ENCODE measurements around the gene KBTBD12.
"Not testable (repeated sequence)": the region's sequence is repeated elsewhere in the genome, so short reads cannot be mapped to it uniquely, and the experiment has no call there.

KBTBD12 gene, protein sequence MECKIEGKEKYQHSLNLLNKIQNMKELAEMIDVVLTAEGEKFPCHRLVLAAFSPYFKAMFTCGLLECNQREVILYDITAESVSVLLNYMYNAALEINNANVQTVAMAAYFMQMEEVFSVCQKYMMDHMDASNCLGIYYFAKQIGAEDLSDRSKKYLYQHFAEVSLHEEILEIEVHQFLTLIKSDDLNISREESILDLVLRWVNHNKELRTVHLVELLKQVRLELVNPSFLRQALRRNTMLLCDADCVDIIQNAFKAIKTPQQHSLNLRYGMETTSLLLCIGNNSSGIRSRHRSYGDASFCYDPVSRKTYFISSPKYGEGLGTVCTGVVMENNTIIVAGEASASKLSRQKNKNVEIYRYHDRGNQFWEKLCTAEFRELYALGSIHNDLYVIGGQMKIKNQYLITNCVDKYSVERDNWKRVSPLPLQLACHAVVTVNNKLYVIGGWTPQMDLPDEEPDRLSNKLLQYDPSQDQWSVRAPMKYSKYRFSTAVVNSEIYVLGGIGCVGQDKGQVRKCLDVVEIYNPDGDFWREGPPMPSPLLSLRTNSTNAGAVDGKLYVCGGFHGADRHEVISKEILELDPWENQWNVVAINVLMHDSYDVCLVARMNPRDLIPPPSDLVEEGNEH

DNA sequence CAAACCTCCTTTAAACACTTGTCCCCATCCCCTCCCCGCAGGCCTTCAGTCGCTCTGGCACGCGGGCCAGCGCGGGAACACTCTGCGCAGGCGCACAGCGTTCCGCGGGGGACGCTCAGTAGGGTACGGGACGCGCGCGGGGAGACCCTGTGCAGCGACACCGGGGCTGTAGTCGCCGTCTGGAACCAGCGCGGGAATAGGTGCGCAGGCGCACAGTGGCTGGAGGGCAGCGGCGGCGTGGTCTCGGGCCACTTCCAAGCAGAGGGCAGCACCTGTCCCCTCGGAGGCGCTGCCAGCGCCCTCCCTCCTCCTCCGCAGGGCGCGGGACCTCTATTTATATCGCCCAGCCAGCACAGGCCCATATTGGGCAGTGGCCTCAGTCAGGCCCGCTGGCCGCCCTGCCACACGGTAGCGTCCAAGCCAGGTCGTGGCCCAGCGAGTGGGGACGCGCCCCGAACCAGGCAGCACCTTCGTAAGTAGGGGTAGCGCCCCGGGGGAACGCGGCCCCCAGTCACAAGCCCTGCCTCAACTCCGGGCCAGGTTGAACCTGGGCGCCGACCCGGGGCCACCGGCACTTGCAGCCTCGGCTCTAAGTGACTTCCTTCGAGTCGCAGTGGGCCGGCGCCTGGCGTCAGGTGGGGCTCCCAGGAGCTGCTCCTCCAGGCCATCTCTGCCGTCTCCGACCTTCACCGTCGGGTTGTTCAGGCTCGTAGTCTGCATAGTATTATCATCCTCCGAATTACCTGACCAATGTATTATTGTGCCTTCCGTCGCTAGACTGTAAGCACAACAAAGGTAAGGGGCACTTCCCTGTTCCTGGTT lies at the start of gene KBTBD12:
Gene KBTBD12 (plus strand): TSS at position 118 of the 822 bp plus-strand sequence. CDS start 7,830 bp downstream, outside the sequence.
- no peak for DNase-seq (ENCODE audit: extremely low read depth in 1 of 2, low read depth in 1 of 2)

DNA sequence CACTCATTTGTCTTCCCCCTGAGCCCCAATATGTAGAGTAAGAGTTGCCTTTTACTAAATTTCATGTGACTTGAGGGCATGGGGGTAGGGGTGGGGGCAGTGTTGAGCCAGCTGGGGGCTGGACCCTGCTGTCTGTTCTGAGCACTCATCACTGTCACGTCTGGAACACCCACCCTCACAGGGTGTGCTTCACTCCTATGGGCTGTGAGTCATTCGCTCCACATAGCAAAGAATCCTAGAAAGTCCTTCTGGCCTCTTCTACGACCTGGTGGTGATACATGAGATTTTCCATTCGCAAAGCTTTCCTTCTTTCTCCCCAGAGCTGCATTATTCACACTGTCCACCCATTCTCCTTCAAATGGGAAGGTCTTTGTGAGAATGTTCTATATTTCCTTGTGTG lies 49.1 kb upstream of the KBTBD12 start:
- DNase-seq (ENCODE audit: extremely low read depth in 1 of 2, low read depth in 1 of 2), result no peak

- no peak for DNase-seq (ENCODE audit: extremely low read depth in 1 of 2, low read depth in 1 of 2)
Measured at GRCh38 chr3:127867412-127867811, 47.6 kb upstream of the KBTBD12 start.

DNA sequence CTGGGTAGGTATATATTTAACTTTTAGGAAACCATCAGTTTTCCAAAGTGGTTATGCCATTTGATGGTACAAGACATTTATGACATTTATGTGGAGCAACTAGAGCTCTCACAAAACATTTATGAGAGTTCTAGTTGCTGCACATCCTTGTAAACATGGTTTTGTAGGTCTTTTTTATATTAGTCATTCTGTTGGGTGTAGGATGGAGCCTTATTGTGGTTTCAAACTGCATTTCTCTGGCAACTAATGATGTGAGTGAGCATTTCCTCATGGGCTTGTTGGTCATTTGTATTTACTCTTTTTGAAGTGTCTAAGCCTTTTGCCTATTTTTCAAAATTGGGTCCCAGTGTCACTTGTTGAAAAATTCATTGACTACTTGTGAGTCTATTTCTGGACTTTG lies 47.0 kb upstream of the KBTBD12 start:
- no peak for DNase-seq (ENCODE audit: extremely low read depth in 1 of 2, low read depth in 1 of 2)

DNA sequence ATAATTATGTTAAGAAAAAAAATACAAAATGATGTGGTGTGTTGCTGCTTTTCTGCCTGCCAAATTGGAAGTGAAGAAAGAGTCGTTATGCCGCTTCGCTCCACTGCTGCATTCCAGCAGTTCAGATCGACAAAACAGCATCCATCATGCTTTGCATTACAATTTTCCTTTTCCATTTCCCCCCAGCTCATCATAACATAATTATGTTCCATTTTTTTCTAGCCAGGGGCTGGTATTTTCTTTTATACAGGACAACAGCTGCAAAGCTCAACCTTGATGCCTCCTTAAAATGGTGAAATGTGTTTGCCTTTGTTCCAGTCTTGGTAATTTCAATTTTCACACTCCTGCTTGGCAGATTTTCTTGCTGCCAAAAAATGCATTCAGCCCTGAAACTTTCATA lies 44.9 kb upstream of the KBTBD12 start:
- no peak for DNase-seq (ENCODE audit: extremely low read depth in 1 of 2, low read depth in 1 of 2)

- not testable (repeated sequence) for DNase-seq (ENCODE audit: extremely low read depth in 1 of 2, low read depth in 1 of 2)
Measured at GRCh38 chr3:127874097-127874496, 40.9 kb upstream of the KBTBD12 start.

DNA sequence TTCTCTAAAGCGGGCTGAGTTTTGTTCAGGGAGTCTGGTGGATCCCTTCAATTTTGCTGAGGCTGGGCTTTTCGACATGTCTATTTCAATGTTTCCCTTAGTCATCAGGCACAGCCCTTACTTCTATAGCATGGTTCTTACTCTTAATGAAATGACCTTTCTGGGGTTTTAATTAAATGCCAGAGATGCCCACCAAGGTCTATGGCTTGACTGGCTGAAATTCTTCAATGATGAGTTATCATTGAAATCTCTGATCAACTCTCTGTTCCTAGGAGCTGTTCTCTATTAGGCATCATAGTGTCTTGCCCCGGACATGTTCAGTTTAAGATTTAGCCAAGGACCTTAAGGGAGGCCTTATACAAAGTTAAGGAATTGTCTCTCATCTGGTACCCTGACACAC lies 33.4 kb upstream of the KBTBD12 start:
- no peak for DNase-seq (ENCODE audit: extremely low read depth in 1 of 2, low read depth in 1 of 2)

DNA sequence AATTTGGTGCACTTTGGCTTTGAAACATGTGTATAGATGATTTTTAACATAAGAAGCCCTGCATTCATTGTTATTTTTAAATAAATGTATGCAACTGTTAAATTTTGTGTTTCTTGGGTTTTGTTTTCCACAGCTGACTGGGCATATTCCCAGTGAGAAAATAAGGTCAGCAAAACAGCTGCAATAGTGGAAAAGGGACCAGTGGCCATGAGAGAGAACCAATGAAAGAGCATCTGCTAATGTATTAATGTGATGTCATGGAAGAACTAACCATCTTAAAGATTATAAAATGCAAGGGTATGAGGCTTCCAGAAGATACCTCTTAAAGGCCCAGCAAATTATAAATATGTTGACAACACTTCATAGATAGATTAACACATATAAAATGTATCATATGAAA lies 31.0 kb upstream of the KBTBD12 start:
- DNase-seq (ENCODE audit: extremely low read depth in 1 of 2, low read depth in 1 of 2), result no peak

DNA sequence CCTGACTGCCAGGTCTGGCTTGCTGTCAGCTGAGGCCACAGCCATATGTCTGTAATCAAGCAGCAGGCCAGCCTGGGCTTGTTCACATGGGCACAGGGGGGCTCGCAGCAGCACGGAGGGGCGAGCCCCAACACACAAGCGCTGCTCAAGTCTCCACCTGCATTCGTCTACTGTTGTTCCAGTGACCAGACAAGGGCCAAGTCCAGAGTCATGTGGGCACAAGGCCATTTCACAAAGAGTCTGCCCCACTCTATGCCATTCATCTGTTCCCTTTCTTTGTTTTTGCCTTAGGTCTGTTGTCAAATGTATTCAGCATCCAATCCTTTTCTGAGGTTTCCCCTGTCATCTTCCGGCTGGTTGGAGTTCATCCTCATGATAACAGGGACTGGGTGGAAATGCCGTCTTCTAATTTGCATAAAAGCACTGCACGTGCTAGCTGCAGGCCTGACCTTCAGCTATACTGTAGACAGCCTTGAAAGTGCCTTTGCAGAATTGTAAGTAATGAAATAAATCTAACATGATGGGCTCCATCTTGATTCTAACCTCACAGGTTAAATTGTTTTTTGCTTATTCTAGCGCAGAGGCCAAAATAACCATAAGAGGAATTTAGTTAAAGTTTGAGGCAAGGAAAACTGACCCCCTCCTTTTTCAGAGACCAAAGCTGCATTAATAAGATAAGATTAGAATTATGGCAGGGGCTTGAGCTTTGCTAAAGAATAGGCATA lies 28.6 kb upstream of the KBTBD12 start:
- DNase-seq (ENCODE audit: extremely low read depth in 1 of 2, low read depth in 1 of 2), result no peak

GRCh38 chr3:127886956-127887231 lies 28.1 kb upstream of the KBTBD12 start:
- no peak for DNase-seq (ENCODE audit: extremely low read depth in 1 of 2, low read depth in 1 of 2)

- no peak for DNase-seq (ENCODE audit: extremely low read depth in 1 of 2, low read depth in 1 of 2)
Measured at GRCh38 chr3:127887321-127887720, 27.7 kb upstream of the KBTBD12 start.

GRCh38 chr3:127888156-127888555 lies 26.9 kb upstream of the KBTBD12 start:
- DNase-seq (ENCODE audit: extremely low read depth in 1 of 2, low read depth in 1 of 2), result no peak

DNA sequence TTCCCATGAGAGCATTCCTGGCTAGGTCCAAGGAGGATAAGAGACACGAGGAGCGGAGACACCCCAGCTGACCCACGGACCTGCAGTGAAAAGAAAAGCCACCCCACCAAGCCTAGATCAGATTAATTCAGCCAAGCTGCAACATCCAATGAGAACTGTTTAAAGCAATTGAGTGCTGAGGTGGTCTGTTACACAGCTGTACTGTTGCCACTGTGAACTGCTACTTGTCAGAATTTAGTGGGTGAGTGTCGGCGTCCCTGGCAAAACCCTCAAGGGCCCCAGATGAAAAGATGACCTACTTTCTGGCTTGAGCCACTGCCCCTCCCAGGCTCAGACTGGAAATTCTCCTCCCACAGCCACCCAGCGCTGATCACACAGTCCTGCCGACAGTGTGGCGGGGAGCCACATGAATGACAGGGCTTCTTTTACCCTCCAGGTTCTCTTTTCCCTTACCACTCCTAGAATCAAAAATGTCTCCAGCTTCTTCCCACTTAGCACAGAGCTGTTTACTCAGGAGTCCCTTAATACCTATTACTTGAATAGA lies 26.4 kb upstream of the KBTBD12 start:
- DNase-seq (ENCODE audit: extremely low read depth in 1 of 2, low read depth in 1 of 2), result no peak

DNA sequence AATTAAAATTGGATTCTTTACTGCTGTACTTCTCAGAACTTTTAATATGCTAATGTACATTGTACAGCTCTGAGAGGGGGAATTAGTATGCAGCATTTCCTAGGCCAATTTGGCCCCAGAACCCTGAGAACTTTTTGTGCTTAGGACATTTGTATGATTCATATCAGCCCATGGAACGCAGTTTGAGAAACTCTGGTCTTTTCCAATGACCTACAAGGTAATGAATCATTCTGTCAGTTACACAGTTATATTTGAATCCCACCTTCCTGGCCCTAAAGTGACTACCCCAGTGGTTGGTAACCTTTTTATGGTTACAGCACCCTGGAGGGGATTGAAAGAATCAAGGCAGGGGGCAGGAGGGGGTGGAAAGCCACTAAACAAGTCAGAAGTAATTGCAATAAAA lies 25.6 kb upstream of the KBTBD12 start:
- DNase-seq (ENCODE audit: extremely low read depth in 1 of 2, low read depth in 1 of 2), result no peak

DNA sequence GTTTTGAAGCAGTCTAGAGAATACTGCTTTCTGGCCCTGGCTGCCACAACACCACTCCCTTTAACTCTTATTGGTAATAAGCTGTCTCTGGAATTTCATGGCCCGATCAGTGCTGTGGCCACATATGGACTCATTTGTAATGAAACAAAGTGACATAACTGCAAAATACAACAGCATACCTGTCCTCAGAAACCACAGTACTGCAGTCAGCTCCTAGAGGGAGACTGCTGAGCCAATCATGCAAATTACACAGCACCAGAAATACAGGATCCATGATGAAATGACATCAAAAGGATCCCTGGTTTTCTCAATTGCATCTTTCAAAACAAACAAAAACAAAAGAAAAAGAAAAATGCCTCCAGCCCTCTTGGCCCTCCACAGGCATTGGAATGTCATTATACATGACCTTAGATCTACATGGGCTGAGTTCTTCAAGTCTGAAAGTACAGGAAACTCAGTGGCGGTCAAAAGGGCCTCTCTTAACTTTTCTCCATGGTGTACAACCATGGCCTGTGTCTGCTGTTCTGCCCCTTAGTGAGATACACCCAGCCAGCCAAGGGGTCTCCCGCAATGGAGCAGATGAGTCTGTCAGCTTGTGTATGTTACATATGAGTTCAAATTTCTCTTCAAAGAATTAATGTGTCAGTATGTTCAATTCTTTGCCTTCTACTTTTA lies 24.9 kb upstream of the KBTBD12 start:
- DNase-seq (ENCODE audit: extremely low read depth in 1 of 2, low read depth in 1 of 2), result no peak

DNA sequence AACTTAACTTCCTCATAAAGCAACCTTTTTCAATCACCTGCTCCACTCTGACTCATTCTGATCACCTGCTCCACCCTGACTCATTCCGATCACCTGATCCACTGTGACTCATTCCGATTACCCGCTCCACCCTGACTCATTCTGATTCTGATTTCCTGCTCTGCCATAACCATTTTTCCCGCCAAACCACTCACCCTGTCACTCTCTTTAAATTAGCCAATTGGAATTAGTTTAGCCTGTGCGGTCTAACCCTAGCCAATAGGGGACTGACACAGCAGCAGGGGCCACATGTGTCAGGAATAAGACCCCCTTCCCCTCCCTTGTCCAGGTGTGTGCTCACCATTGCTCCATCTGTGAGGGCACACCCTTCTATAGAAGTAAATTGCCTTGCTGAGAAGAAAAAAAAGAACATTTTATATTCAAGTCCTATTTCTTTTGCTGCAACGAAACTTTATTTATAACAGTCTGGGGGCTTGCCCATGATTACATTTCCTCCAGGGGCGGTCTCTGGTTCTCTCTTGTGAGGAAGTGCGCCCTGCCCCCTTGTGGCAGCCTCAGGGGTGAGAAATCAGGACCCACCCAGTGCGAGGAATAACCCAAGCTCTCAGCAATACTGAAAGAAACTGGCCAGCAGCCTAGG lies 24.3 kb upstream of the KBTBD12 start:
- not testable (repeated sequence) for DNase-seq (ENCODE audit: extremely low read depth in 1 of 2, low read depth in 1 of 2)

GRCh38 chr3:127894481-127894880 lies 20.6 kb upstream of the KBTBD12 start:
- DNase-seq (ENCODE audit: extremely low read depth in 1 of 2, low read depth in 1 of 2), result no peak

- DNase-seq (ENCODE audit: extremely low read depth in 1 of 2, low read depth in 1 of 2), result no peak
Measured at GRCh38 chr3:127899200-127899599, 15.8 kb upstream of the KBTBD12 start.

- no peak for DNase-seq (ENCODE audit: extremely low read depth in 1 of 2, low read depth in 1 of 2)
Measured at GRCh38 chr3:127899766-127900165, 15.3 kb upstream of the KBTBD12 start.

DNA sequence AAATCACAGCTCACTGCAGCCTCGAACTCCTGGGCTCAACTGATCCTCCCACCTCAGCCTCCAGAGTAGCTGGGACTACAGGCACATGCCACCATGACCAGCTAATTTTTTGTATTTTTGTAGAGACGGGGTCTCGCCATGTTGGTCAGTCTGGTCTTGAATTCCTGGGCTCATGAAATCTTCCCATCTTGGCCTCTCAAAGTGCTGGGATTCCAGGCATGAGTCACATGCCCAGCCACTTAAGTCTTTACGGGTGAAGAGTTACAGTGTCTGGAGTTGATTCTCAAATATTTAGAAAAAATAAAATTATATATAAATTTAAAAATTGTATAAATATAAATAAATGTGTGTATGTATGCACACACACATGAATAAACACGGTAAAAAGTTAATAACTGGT lies 14.5 kb upstream of the KBTBD12 start:
- DNase-seq (ENCODE audit: extremely low read depth in 1 of 2, low read depth in 1 of 2), result no peak

All from activated CD8-positive, alpha-beta memory T cell treated with anti-CD3 and anti-CD28 coated beads for 1 hour (primary cell).